Fibroblast of skin of left biceps (primary cell): ENCODE data around the gene LRRTM2.
"Not testable (repeated sequence)": the region's sequence is repeated elsewhere in the genome, so short reads cannot be mapped to it uniquely, and the experiment has no call there.

ENCODE experiments used
- DNase-seq, 2 experiments: peaks; one replicate each; pipeline ENCODE4 v3.0.0-alpha.2; 2013; ENCODE audit warnings: low read depth in 2 of 2

LRRTM2 gene, protein sequence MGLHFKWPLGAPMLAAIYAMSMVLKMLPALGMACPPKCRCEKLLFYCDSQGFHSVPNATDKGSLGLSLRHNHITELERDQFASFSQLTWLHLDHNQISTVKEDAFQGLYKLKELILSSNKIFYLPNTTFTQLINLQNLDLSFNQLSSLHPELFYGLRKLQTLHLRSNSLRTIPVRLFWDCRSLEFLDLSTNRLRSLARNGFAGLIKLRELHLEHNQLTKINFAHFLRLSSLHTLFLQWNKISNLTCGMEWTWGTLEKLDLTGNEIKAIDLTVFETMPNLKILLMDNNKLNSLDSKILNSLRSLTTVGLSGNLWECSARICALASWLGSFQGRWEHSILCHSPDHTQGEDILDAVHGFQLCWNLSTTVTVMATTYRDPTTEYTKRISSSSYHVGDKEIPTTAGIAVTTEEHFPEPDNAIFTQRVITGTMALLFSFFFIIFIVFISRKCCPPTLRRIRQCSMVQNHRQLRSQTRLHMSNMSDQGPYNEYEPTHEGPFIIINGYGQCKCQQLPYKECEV

DNA sequence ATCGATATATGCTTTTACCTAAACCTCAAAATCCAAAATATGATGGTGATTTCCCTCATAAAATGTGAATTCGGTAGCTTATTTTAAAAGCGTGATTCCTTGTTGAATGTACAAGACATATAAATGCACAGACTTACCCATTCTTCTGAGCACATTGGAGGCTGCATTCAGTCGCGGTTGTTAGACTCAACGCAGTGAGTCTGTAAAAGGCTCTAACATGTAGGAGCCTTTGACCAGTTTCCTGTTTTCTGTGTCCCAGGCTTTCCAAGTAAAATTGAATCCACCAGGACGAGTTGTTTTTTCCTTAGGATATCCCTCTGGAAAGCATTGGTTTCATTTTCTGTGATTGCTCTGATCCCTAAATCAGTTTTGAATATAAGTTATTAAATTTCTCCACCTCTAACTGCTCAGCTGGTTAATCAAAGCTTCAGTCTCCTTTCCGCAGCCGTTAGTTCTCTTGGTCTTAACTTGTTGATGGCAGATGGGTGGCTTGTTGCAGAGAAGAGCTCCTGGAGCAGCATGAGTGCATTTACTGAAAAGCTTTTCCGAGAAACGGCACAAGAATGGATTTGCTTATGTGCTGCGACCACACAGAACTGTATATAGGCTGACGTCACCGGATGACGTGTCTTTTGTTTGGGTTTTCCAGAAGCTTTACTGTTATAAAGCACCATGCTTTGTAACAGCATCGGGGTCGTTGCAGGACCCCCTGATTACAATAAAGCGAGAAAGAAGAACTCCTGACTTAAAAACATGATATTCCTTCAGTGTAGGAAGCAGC is at the start of gene LRRTM2:
Gene LRRTM2 (minus strand): TSS at position 565 of the 781 bp plus-strand sequence. CDS start 424 bp downstream, at position 141.
- DNase-seq = peak; percentile 63 to 76

- DNase-seq = no peak
Observed at GRCh38 chr5:138922494-138922893, 47.4 kb upstream of the LRRTM2 start.

DNA sequence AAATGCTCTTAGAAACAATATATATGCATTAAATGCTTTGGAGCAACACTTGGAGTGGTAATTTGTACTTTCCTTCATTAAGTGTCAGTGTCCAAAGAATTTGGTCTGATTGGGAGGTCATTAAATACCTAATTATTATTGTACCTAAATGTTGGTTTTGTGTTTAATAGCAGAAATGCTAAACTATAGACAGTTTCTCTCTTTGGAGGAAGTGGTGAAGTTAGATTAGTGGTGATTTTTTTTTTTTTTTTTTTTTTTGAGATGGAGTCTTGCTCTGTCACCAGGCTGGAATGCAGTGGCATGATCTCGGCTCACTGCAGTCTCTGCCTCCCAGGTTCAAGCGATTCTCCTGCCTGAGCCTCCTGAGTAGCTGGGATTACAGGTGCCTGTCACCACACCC is 46.2 kb upstream of the LRRTM2 start:
- DNase-seq = not testable (repeated sequence)

DNA sequence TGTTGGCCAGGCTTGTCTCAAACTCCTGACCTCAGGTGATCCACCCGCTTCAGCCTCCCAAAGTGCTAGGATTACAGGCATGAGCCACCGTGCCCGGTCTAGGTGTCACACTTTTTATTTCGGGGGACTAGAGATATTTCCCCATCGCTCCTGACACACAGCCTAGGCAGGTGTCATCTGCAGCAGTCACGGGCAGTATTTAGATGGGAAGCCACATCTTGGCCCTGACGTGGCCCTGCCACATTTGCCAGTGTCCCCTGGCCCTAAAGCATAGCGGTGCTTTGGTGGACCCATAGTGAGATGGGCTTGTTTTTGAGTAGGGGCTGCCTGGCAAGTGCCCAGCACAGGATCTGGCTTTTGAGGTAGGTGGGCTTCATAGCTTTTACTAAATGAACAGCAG is 45.0 kb upstream of the LRRTM2 start:
- DNase-seq = no peak

GRCh38 chr5:138918686-138919085 is 43.6 kb upstream of the LRRTM2 start:
- no peak for DNase-seq

DNA sequence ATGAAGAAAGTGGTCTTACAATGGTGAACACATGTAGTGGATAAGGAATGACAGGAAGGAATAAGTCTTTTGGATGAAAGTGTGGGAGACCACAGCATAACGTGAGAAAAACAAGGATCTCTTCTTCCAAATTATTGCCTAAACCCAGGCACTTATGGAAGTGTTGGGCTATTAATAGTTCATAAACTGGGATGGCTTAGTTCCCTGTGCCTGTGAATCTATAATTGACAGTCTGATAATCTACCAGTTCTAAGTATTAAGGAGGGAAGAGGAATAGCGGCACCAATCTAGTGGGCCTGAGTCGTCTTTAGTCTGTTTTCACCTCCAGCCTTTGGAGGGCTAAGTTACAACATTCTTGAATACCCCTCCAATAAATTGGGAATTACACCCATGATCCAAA is 39.2 kb upstream of the LRRTM2 start:
- DNase-seq = no peak

DNA sequence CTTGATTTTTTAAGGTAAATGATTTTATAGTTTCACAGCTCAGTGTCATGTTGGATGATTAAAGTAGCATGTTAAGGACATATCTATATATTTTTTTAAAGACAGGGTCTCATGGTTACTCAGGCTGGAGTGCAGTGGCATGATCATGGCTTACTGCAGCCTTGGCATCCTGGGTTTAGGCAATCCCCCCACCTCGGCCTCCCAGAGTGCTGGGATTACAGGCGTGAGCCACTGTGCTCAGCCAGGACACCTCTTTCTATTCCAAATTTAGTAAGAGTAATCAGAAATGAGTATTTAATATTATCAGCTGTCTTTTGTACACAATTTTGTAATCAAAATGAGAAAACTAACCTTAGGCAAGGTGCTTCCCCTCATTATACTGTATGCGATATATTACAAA is 38.6 kb upstream of the LRRTM2 start:
- no peak for DNase-seq

DNA sequence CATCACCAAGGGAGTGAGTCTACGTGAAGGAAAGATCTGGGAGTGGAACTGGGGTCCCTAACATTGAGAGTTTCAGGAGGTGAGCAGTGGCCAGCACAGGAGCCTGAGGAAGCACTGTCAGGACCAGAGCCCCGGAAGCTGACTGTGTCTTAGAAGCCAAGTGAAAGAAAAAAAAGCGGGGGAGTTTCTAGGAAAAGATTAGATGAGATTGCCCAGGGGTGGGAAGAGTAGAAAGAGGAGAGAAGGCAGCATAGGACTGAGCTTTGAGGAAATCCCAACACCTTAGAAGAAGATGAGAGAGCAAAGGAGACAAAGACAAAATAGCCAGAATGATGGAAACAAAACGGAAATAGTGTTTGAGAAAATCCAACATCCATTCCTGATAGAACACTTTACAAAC is 37.0 kb upstream of the LRRTM2 start:
- no peak for DNase-seq

GRCh38 chr5:138911441-138911840 is 36.3 kb upstream of the LRRTM2 start:
- peak in 1 of 2 experiments; percentile 8 for DNase-seq

DNA sequence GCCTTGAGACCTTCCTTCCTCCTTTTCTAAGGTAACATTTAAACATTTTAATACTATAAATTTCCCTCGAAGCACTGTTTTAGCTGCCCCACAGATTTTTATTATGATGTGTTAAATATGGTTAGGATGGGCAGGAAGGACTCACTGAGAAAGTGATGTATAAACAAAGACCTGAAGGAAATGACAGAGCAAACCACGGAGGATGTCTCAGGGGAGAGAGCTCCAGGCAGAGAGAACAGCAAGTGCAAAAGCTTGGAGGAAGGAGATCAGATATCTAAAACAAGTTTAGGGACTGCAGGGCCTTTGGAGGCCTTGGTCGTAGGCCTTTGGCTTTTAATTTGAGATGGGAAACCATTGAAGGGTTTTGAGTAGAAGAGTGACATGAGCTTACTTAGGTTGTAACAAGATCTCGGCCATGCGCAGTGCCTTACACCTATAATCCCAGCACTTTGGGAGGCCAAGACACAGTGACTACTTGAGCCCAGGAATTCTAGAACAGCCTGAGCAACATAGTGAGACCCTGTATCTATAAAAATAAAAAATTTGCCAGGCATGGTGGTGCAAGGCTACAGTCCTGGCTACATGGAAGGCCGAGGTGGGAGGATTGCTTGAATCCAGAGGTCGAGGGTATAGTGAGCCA is 35.5 kb upstream of the LRRTM2 start:
- no peak for DNase-seq

- no peak for DNase-seq
Observed at GRCh38 chr5:138909734-138910133, 34.6 kb upstream of the LRRTM2 start.

DNA sequence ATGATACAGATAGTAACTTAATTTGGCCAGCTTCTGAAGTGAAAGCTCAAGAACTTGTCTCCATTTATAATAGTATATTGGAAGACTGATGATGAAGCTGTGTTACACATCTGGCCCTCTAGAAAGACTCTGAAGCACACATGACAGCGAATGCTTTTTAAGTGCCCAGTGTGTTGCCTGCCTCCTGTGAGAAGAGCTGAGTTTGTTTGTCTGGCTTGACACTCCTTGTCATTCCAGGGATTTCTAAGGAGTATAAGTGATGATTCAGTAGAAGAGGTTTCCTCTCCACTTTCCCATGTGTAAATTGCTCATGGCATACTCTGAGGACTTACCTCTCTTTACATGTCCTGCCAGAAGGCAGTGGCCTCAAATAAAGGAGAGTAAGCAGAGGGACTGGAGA is 30.4 kb upstream of the LRRTM2 start:
- peak; percentile 32 to 33 for DNase-seq

- DNase-seq = peak; percentile 23 to 24
Observed at GRCh38 chr5:138903130-138903775, 28.1 kb upstream of the LRRTM2 start.

GRCh38 chr5:138901716-138902115 is 26.6 kb upstream of the LRRTM2 start:
- DNase-seq = no peak

DNA sequence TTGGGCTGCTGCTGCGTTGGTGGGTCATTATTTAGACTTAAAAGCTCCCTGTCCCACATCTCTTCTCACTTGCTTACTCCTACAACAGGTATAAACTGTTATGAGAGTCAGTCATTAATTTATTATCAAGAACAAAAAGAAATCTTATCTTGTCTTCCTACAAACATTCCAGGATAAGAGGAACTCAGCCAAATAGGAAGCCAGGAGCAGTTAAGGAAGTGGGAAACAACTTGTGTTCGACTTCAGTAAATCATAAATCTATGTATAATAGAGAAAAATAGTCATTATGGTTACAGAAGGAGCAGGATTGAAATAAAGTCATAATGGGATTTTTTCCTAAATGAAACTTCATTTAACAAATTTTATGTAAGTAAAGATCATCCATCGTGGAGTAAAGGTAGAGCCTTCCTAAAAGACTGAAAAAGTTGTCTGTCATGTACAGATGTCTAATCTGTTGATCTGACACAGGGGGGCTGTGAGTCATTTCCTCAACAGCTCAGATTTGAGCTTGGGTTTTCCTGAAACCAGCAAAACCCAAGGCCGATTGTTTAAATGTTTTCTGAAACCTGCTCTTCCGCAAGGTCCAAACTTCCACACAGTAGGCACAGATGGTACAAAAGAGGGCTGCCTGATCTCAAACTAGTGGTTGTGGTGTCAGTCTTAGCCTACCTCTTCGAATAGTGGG is 25.3 kb upstream of the LRRTM2 start:
- peak; percentile 3 to 9 for DNase-seq

GRCh38 chr5:138898742-138899141 is 23.6 kb upstream of the LRRTM2 start:
- DNase-seq = no peak

DNA sequence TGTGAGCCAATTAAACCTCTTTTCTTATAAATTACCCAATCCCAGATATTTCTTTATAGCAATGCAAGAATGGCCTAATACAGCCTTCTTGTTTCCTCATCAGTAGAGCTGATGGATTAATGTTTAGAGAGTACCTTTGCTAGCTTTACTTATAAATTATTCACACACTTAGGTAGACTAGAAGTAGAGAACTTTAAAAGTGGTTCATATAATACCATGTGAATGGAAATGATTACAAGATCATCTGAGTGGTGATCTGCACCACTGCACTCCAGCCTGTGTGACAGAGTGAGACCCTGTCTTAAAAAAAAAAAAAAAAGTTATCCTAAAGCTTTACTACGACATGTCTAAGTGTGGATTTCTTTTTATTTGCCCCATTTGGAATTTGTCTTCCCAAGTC is 23.2 kb upstream of the LRRTM2 start:
- DNase-seq = no peak

DNA sequence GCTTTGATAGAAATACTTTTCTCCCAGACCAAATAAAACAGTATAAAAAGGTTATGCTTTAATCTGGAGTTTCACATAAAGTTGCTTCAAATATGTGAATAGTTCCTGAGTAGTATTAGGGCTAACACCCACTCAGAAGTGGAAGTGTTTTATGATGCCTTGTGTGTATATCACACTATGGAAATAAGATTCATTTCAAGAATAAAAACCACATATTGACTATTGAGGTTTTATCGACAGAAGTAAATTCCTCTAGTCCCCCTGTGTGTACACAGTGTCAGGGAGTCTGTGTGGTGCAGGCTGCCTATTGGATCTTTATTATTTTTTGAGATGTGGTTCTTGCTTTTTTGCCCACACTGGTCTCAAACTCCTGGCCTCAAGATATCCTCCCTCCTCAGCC is 20.8 kb upstream of the LRRTM2 start:
- no peak for DNase-seq

DNA sequence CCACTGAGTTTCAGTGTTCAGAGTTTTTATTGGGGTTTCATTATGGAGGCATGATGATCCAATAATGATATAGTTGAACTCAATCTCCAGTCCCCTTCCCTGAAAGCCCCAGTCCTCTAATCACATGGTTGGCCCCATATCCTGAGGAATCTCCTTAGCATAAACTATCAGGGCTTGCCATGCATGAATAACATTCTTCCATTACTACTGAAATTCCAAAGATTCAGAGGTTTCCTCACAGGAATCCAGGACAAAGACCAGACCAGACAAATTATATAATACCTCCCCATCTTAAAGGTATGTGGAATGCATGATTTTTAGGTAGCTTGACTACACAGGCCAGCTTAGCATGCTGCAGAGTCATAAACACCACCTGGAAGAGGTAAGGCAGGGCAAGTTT is 15.5 kb upstream of the LRRTM2 start:
- DNase-seq = no peak

- no peak for DNase-seq
Observed at GRCh38 chr5:138889994-138890393, 14.9 kb upstream of the LRRTM2 start.

- no peak for DNase-seq
Observed at GRCh38 chr5:138884554-138884953, 9.4 kb upstream of the LRRTM2 start.
